ENCODE measurements around the gene RPL23. TPM values are rescaled to one million over a fixed set of nuclear protein-coding genes. Genes with fewer than 3 reads are reported as not detected.

RPL23 gene
- total and polyA plus RNA-seq, 10 of the 15 experiments (the other 5 are each of a cell fraction or from before 2014, with no cell fraction given) = 2,200 to 4,821 (median 3,043) TPM

DNA sequence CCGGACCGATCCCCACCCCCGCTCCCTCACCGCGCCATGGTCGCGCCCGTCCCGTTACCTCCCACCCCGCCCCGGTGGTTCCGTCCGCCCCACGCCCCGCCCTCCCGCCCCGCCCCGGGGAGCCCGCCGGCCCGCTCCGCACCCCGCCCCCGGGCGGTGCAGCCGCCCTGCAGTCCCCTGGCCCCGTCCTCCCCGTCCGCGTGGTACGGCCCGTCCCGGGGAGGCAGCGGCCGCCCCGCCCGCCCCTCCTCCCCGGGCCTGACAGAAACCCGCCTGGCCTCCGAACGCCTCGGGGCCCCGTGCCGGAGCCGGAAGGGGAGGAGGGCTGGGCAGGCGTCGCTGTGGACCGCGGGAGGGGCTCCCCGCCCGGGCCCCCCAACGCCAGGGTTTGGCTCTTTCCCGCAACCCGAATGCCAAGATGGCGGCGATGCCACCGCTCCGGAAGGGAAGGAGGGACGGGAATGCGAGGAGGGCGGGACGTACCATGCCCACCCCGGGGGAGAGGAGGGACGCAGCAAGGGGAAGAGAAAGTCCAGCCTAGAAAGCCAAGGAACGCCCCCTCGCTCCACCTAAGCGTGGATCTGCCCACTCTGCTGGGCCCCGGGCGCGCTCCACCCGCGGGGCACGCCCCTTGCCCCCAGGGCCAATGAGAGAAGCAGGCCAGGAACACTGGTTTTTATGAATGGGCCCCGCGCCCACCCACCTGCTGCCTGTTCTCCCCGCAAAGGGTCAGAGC is 53.9 kb downstream of the RPL23 start, which contains the start of gene PIP4K2B (continued):
- TF ChIP-seq, protein P1, sequence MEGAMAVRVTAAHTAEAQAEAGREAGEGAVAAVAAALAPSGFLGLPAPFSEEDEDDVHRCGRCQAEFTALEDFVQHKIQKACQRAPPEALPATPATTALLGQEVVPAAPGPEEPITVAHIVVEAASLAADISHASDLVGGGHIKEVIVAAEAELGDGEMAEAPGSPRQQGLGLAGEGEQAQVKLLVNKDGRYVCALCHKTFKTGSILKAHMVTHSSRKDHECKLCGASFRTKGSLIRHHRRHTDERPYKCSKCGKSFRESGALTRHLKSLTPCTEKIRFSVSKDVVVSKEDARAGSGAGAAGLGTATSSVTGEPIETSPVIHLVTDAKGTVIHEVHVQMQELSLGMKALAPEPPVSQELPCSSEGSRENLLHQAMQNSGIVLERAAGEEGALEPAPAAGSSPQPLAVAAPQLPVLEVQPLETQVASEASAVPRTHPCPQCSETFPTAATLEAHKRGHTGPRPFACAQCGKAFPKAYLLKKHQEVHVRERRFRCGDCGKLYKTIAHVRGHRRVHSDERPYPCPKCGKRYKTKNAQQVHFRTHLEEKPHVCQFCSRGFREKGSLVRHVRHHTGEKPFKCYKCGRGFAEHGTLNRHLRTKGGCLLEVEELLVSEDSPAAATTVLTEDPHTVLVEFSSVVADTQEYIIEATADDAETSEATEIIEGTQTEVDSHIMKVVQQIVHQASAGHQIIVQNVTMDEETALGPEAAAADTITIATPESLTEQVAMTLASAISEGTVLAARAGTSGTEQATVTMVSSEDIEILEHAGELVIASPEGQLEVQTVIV (IDR thresholded peaks at IDR 0.05; ENCODE audit: borderline replicate concordance, partially characterized antibody) = peak; percentile 70
- no peak for TF ChIP-seq MYC (IDR thresholded peaks at IDR 0.05; ENCODE audit: insufficient read depth, insufficient read length, insufficient replicate concordance, low read length, severe bottlenecking)
- no peak for TF ChIP-seq STAT3 (IDR thresholded peaks at IDR 0.05; ENCODE audit: low read depth, low read length)
- TF ChIP-seq IKZF2 (IDR thresholded peaks at IDR 0.05) = peak; percentile 86 to 87
- TF ChIP-seq ATF3 (IDR thresholded peaks at IDR 0.05; ENCODE audit: borderline replicate concordance, extremely low read depth, low read depth, low read length) = no peak
- TF ChIP-seq PAX5 (IDR thresholded peaks at IDR 0.05; ENCODE audit: borderline replicate concordance, low read depth, low read length) = no peak
- TF ChIP-seq BRCA1 (IDR thresholded peaks at IDR 0.05; ENCODE audit: low read depth, low read length) = no peak
- TF ChIP-seq NFXL1 (IDR thresholded peaks at IDR 0.05; ENCODE audit: borderline replicate concordance) = no peak
- no peak for TF ChIP-seq YBX1 (IDR thresholded peaks at IDR 0.05)
- TF ChIP-seq RB1 (IDR thresholded peaks at IDR 0.05; ENCODE audit: borderline replicate concordance) = peak; percentile 27; the same call in 1 of the 2 replicates
- TF ChIP-seq WRNIP1 (IDR thresholded peaks at IDR 0.05; ENCODE audit: borderline replicate concordance, low read depth, low read length) = no peak
- TF ChIP-seq HCFC1 (IDR thresholded peaks at IDR 0.05; ENCODE audit: low read length) = peak; percentile 56
- TF ChIP-seq ATF7 (IDR thresholded peaks at IDR 0.05; ENCODE audit: low read depth) = peak; percentile 97
- no peak for TF ChIP-seq SUPT20H (IDR thresholded peaks at IDR 0.05; ENCODE audit: borderline replicate concordance, control insufficient read depth, low read depth, low read length)
- peak; percentile 55 for TF ChIP-seq RELA (IDR thresholded peaks at IDR 0.05; ENCODE audit: borderline replicate concordance, partially characterized antibody)
- TF ChIP-seq ZBTB11 (CRISPR knock-in tag; IDR thresholded peaks at IDR 0.05) = peak; percentile 66; the same call in 1 of the 2 replicates
- TF ChIP-seq MEF2B (IDR thresholded peaks at IDR 0.05; ENCODE audit: partially characterized antibody, poor library complexity, severe bottlenecking) = no peak
- no peak; the same call in 1 of the 2 replicates for TF ChIP-seq ZSCAN29 (IDR thresholded peaks at IDR 0.05)
- TF ChIP-seq ELK1 (IDR thresholded peaks at IDR 0.05; ENCODE audit: low read depth, low read length) = peak; percentile 61; the same call in 1 of the 2 replicates
- TF ChIP-seq ZNF384 (IDR thresholded peaks at IDR 0.05; ENCODE audit: borderline replicate concordance, low read depth, low read length) = no peak
- peak; percentile 53 to 94 for TF ChIP-seq EGR1 (IDR thresholded peaks at IDR 0.05; ENCODE audit: borderline replicate concordance in 1 of 2, low read depth in 2 of 2, low read length in 2 of 2)

All from GM12878 (cell line).